Prostate gland (tissue), 2 donors: ENCODE results near the gene IYD.

Source experiments
- POLR2A ChIP-seq: fragments of 450-650 bp; IDR thresholded peaks from one replicate; pipeline ENCODE4 v1.6.1; 2016; ENCODE audit warnings: antibody characterized with exemption, mild to moderate bottlenecking
- POLR2AphosphoS5 ChIP-seq: sonication (generic); formaldehyde crosslinking; IDR thresholded peaks from one replicate; pipeline ENCODE4 v1.6.1; 2017; ENCODE audit warnings: antibody characterized with exemption
- TF ChIP-seq, protein P1 (sequence below), 4 experiments: fragments of 200-600 bp in 2 of 4; fragments of 450-650 bp in 2 of 4; sonication (generic) in 2 of 4; IDR thresholded peaks; 1 replicate in 3 of 4; 2 replicates in 1 of 4; pipeline ENCODE4 v1.5.1; 2016 to 2019; ENCODE audit warnings: antibody characterized with exemption in 4 of 4, mild to moderate bottlenecking in 2 of 4, moderate library complexity in 2 of 4

DNA sequence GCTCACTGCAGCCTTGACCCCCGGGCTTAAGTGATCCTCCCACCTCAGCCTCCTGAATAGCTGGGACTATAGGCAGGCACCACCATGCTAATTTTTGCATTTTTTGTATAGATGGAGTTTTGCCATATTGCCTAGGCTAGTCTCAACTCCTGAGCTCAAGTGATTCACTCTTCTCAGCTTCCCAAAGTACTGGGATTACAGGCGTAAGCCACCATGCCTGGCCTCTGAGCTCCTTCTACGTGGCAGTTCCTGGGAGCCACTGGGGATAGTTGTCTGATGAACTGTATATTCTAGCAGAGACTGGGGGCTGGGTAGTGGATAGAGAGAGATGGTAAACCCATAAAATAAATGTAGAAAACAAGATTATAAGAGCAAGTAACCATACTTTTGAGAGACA, 26.1 kb downstream of the IYD start:
- TF ChIP-seq, protein P1, sequence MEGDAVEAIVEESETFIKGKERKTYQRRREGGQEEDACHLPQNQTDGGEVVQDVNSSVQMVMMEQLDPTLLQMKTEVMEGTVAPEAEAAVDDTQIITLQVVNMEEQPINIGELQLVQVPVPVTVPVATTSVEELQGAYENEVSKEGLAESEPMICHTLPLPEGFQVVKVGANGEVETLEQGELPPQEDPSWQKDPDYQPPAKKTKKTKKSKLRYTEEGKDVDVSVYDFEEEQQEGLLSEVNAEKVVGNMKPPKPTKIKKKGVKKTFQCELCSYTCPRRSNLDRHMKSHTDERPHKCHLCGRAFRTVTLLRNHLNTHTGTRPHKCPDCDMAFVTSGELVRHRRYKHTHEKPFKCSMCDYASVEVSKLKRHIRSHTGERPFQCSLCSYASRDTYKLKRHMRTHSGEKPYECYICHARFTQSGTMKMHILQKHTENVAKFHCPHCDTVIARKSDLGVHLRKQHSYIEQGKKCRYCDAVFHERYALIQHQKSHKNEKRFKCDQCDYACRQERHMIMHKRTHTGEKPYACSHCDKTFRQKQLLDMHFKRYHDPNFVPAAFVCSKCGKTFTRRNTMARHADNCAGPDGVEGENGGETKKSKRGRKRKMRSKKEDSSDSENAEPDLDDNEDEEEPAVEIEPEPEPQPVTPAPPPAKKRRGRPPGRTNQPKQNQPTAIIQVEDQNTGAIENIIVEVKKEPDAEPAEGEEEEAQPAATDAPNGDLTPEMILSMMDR (IDR thresholded peaks at IDR 0.05): no peak
- no peak for TF ChIP-seq POLR2A
- no peak for TF ChIP-seq POLR2AphosphoS5
